ENCODE data around the gene PHETA2.

GRCh38 chr22:42067671-42068251 is 6.3 kb upstream of the PHETA2 start:
- TF ChIP-seq, protein P1, sequence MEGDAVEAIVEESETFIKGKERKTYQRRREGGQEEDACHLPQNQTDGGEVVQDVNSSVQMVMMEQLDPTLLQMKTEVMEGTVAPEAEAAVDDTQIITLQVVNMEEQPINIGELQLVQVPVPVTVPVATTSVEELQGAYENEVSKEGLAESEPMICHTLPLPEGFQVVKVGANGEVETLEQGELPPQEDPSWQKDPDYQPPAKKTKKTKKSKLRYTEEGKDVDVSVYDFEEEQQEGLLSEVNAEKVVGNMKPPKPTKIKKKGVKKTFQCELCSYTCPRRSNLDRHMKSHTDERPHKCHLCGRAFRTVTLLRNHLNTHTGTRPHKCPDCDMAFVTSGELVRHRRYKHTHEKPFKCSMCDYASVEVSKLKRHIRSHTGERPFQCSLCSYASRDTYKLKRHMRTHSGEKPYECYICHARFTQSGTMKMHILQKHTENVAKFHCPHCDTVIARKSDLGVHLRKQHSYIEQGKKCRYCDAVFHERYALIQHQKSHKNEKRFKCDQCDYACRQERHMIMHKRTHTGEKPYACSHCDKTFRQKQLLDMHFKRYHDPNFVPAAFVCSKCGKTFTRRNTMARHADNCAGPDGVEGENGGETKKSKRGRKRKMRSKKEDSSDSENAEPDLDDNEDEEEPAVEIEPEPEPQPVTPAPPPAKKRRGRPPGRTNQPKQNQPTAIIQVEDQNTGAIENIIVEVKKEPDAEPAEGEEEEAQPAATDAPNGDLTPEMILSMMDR (conservative IDR thresholded peaks at IDR 0.05 in 1 of 2, IDR thresholded peaks at IDR 0.05 in 1 of 2; ENCODE audit: extremely low read depth in 1 of 2, insufficient read depth in 1 of 2, low read depth in 1 of 2, low read length in 2 of 2) = no peak
- TF ChIP-seq EZH2 (IDR thresholded peaks at IDR 0.05; ENCODE audit: borderline replicate concordance, low read length) = no peak

Measured in mammary epithelial cell (primary cell).